IPS DF 4.7 (cell line): ENCODE measurements around the gene PAN2.
A peak's percentile ranks its signal among the peaks of the same experiment; 100 is the strongest.
"Not testable (repeated sequence)": the region's sequence is repeated elsewhere in the genome, so short reads cannot be mapped to it uniquely, and the experiment has no call there.

Experiments
- DNase-seq: peaks from one replicate; pipeline ENCODE4 v3.0.0-alpha.2; 2013; ENCODE audit warnings: low spot score; ENCODE audit errors: extremely low read depth

Gene PAN2

GRCh38 chr12:56347255-56347654 is 13.5 kb upstream of the PAN2 start:
- not testable (repeated sequence) for DNase-seq

- DNase-seq, result no peak
These were observed 12.9 kb upstream of the PAN2 start for GRCh38 chr12:56346675-56347074.

DNA sequence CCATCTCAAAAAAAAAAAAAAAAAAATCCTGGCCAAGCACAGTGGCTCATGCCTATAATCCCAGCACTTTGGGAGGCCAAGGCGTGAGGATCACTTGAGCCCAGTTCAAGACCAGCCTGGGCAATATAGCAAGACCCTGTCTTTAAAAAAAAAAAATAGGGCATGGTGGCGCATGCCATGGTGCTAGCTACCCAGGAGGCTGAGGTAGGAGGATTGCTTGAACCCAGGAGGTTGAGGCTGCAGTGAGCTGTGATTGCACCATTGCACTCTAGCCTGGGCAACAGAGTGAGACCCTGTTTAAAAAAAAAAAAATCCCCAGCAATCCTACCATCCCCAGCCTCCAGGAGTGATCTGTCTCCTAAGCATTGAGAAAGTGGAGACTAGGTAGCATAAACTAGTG is 8.5 kb upstream of the PAN2 start:
- DNase-seq, result not testable (repeated sequence)

- no peak for DNase-seq
These were observed 7.8 kb upstream of the PAN2 start for GRCh38 chr12:56341616-56342015.

- DNase-seq, result no peak
These were observed 5.3 kb upstream of the PAN2 start for GRCh38 chr12:56339158-56339422.

- DNase-seq, result no peak
These were observed 4.7 kb upstream of the PAN2 start, which contains the start of gene IL23A for GRCh38 chr12:56338308-56339157. TSS of gene IL23A (plus strand) at chr12:56338884. CDS start at chr12:56339045, 161 bp downstream.

- no peak for DNase-seq
These were observed 4.0 kb upstream of the PAN2 start for GRCh38 chr12:56337753-56338251.

DNA sequence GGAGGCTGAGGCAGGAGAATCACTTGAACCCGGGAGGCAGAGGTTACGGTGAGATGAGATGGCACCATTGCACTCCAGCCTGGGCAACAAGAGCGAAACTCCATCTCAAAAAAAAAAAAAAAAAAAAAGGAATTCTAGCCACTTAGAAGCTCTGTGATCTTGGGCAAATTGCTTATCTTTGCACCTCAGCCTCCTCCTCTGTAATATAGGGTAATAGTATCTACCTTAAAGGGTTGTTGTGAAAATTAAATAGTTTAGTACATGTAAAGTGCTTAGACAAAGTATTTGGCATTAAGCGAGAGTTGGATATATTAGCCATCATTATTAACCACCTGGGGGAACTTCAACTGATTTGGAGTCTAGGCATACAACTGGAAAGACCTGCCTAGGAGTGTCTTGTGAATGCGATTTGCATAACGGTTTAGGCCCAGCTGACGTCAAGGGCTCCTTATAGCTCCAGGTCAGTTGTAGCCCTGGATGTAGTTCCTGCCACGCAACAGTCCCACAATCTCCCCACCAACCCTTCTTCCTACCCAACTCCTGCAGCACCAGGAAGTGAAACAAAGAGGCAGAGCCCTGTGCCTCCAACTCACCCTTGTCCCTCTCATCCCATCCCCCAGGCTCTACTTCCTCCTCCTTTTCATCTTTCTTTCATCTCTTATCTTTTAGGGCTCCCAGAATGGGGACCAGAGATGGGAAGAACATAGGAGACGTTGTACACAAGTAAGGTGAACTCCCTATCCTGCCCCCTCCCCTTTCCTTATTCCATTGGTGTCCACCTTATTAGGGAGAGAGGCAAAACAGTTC is 2.8 kb upstream of the PAN2 start:
- no peak for DNase-seq

GRCh38 chr12:56335527-56335926 is 1.7 kb upstream of the PAN2 start:
- not testable (repeated sequence) for DNase-seq

GRCh38 chr12:56334490-56334793 is 642 bp upstream of the PAN2 start:
- DNase-seq, result no peak

DNA sequence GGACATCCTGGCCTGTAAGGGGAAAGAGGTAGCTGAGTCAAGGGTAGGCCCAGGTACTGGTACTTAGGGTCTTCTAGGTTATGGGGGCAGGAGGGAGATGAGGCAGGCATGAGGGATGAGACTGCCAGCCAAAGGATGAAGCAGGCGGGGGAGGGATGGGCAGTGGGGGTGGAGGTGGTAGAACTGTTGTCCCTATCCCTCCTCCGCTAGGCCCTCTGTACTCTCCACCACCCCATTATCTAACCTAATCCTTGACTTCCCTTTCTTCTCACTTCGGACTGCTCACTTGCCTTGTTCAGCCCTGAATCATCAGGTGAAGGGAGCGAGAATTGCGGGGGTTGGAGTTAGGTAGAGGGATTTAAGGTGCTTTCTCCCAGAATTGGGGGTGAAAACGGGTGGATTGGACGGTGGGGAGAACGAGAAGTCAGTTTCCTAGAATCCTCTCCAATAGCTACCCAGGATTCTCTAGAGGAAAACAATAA is 562 bp downstream of the PAN2 start:
- DNase-seq, result no peak

DNA sequence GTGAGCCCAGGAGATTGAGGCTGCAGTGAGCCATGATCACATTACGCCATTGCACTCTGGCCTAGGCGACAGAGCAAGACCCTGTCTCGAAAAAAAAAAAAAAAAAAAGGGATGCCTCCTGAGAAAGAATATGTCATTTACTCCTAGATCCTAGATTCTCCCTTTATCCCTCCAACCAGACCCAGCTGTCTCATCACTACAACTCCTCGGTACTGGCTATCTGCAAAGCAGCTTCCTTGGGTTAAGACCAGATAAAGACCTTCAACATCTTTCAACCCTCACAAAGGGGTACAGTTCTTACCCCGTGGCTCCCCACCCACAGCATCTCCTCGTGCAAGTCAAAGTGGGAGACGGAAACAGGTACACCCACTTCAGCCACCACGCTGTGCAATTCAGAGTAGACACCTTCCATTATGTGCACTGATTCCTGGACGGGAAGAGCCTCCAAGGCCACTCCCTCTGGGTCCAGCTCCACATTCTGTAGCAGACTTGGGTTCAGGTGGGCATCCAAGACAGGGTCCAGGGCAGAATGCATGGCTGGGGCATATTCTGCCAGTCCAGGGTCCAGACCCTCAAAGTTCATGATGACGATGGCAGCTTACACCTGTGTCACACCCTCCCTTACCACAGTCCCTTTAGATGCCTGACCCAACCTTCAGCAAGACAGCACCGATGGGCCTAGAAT is 1.1 kb downstream of the PAN2 start:
- DNase-seq, result no peak

DNA sequence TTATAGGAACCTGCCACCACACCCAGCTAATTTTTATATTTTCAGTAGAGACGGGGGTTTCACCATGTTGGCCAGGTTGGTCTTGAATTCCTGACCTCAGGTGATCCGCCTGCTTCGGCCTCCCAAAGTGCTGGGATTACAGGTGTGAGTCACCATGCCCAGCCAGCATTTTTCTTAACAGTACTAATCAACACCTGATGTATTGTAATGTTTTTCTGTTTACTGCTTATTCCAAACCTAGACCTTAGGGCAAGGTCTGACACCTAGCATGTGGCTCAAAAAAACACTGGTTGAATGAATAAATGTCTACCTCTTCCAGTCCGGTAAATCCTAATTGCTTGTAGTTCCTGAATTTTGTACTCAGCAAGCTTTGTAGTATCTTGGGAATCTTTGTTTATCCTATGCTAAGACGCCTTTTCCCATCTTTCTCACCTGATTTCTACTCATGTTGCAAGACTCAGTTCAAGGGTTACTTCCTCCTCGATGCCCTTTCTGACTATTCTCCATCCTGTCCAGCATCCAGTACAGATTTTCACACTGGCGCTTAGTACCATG is 2.8 kb downstream of the PAN2 start:
- DNase-seq, result no peak

DNA sequence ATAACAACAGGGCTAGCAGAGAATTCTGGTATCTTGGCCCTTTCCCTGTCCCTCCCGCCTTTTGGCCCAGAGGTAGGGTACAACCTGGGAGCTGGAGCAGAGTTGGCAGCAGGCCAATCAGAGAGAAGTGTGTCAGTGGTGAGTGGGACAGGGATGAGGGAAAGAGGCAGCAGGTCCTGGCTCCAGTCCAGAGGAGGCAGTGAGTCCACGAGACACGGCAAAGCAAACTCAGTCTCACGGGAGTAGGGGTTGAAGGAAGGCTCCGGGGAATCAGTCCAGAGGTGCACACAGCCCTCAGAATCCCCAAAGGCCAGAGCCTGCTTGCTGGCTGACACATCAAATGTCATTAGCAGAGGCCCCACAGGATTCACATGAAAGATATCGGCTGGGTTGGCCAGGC is 7.3 kb downstream of the PAN2 start:
- no peak for DNase-seq

- no peak for DNase-seq
These were observed 7.7 kb downstream of the PAN2 start for GRCh38 chr12:56326126-56326525.

GRCh38 chr12:56324206-56324605 is 9.6 kb downstream of the PAN2 start:
- no peak for DNase-seq

- not testable (repeated sequence) for DNase-seq
These were observed 12.2 kb downstream of the PAN2 start for GRCh38 chr12:56321610-56322009.

DNA sequence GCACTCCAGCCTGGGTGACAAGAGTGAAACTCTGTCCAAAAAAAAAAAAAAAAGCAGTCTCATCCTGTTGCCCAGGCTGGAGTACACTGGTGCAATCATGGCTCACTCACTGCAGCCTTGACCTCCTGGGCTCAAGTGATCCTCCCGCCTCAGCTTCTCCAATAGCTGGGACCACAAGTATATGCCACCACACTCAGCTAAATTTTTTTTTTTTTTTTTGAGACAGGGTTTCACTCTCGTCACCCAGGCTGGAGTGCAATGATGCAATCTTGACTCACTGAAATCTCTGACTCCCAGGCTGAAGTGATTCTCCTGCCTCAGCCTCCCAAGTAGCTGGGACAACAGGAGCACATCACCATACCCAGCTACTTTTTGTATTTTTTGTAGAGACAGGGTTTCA is 12.8 kb downstream of the PAN2 start:
- DNase-seq, result no peak

DNA sequence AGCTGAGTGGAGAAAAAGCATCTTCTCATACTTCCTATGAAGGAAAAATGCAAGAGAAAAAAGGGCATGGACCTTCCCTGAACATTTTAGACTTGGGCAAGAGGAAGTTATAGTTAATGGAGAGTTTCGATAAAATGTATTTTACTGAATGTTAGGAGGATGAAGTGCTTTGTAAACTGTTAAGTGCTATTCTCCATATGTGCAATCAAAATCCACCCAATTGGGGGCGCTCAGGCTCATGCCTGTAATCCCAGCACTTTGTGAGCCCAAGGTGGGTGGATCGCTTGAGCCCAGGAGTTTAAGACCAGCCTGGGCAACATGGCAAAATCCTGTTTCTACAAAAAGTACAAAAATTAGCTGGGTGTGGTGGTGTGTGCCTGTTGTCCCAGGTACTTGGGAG is 16.1 kb downstream of the PAN2 start:
- no peak for DNase-seq

GRCh38 chr12:56315622-56316473 is 18.0 kb downstream of the PAN2 start, which contains the start of gene CNPY2:
TSS of gene CNPY2 (minus strand) at chr12:56315988. CDS start at chr12:56315217, 771 bp downstream.
- DNase-seq, result peak; percentile 97

DNA sequence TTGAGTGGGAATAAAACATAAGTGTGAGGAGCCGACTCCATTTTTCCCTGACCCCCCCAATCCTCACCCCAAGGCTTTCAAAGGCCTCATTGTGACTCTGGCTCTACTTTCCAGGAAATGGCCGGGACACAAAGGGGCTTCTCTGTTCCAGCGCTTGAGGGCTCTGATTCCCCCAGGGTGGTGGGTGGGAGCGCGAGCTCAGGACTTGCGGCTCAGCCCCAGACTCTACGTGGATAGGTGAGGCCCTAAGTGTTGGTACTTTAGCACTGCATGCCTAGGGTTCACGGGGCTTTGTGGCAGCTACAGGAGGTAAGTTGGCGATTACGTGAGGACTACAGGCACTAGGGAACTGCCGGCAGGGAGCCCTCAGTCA is 18.6 kb downstream of the PAN2 start:
- no peak for DNase-seq
